Retinal pigment epithelial cell (primary cell): ENCODE data around the gene EFEMP1.
A peak's percentile ranks its signal among the peaks of the same experiment; 100 is the strongest.

Experiments used
- DNase-seq: peaks from one replicate; pipeline ENCODE4 v3.0.0-alpha.2; 2010; ENCODE audit warnings: low read depth
- H3K4me3 ChIP-seq: 2 replicates; pipeline ENCODE4 v1.5.1; 2011; ENCODE audit warnings: mild to moderate bottlenecking, low read length, control low read depth, moderate library complexity
- CTCF ChIP-seq: conservative IDR thresholded peaks from 2 replicates; pipeline ENCODE4 v1.5.1; 2011; ENCODE audit warnings: low read depth, low read length, control low read depth, inconsistent platforms

EFEMP1 gene

GRCh38 chr2:55934337-55934736 lies 10.8 kb upstream of the EFEMP1 start:
- TF ChIP-seq CTCF = no peak
- H3K4me3 ChIP-seq = no peak overlapping the region
- no peak for DNase-seq

DNA sequence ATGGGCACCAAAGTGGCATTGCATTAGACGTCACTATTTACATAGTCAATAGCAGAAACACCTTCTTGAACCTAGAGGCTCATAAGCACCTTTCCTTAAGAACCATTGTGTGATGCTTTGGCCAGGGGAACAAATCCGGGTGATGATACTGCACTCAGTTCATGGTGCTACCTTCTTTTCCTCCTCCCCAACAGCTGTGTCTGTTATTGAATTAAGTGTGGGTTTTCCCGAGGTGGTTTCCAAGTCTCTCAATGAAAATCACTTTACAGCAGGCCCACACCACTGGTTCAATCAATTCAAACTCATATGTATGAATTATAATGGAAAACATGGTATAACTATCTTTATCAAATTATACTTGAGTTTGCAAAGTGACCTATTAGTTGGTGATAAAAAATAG lies 9.3 kb upstream of the EFEMP1 start:
- DNase-seq = no peak
- no peak for TF ChIP-seq CTCF
- H3K4me3 ChIP-seq = no peak overlapping the region

- no peak for DNase-seq
- TF ChIP-seq CTCF = no peak
- no peak overlapping the region for H3K4me3 ChIP-seq
Measured at GRCh38 chr2:55931281-55931680, 7.7 kb upstream of the EFEMP1 start.

DNA sequence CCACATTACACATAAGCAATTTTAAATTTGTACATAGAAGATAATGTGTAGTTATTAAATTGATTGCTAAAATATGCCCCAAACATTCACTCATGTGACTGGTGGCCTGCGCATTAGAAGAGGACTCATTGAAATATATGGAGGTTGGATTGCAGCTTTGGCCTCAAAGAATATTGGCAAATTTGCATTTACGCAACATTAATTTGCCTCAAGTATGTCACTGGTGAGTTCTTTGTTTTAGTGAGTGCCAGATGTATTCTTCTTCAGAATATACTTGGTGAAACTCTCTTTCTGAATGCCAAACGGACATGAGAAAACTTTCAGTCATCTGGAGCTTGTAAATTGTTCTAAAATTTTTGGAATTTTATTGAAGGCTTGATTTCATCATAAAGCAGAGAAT lies 5.9 kb upstream of the EFEMP1 start:
- no peak overlapping the region for H3K4me3 ChIP-seq
- no peak for DNase-seq
- TF ChIP-seq CTCF = no peak

GRCh38 chr2:55926974-55927373 lies 3.4 kb upstream of the EFEMP1 start:
- DNase-seq = no peak
- no peak overlapping the region for H3K4me3 ChIP-seq
- no peak for TF ChIP-seq CTCF

- H3K4me3 ChIP-seq = no peak overlapping the region
- DNase-seq = no peak
- no peak for TF ChIP-seq CTCF
Measured at GRCh38 chr2:55926246-55926645, 2.7 kb upstream of the EFEMP1 start.

- peak overlapping the region; percentile 90 for H3K4me3 ChIP-seq
- no peak for TF ChIP-seq CTCF
- DNase-seq = no peak
Measured at GRCh38 chr2:55923982-55924321, 370 bp upstream of the EFEMP1 start.
